GM23248 (cell line): Measurements from ENCODE around the gene WNT10A. TPM values are rescaled to one million over a fixed set of nuclear protein-coding genes. Genes with fewer than 3 reads are reported as not detected.

ENCODE experiments used
- DNase-seq: peaks from one replicate; pipeline ENCODE4 v3.0.0-alpha.2; 2015
- H2AFZ ChIP-seq: fragments of 200-600 bp; sonication (generic); 2 replicates; pipeline ENCODE4 v1.6.1; 2016; ENCODE audit warnings: antibody characterized with exemption
- H3F3A ChIP-seq: fragments of 200-600 bp; sonication (generic); 2 replicates; pipeline ENCODE4 v1.6.1; 2016; ENCODE audit warnings: mild to moderate bottlenecking, antibody characterized with exemption, mixed run types; ENCODE audit not compliant: insufficient read depth
- H3K27ac ChIP-seq: fragments of 200-600 bp; sonication (generic); 2 replicates; pipeline ENCODE4 v1.5.1; 2016; ENCODE audit warnings: mild to moderate bottlenecking
- H3K27me3 ChIP-seq: fragments of 200-600 bp; sonication (generic); replicated peaks from 2 replicates; pipeline ENCODE4 v1.6.1; 2016; ENCODE audit warnings: mild to moderate bottlenecking; ENCODE audit not compliant: insufficient read depth
- H3K36me3 ChIP-seq: fragments of 200-600 bp; sonication (generic); 2 replicates; pipeline ENCODE4 v1.6.1; 2016; ENCODE audit warnings: low read depth, mild to moderate bottlenecking
- H3K4me1 ChIP-seq: fragments of 200-600 bp; sonication (generic); 2 replicates; pipeline ENCODE4 v1.6.1; 2016; ENCODE audit warnings: mild to moderate bottlenecking; ENCODE audit not compliant: insufficient read depth
- H3K4me2 ChIP-seq: fragments of 200-600 bp; sonication (generic); one replicate; pipeline ENCODE4 v1.6.1; 2016; ENCODE audit warnings: mild to moderate bottlenecking; ENCODE audit not compliant: unreplicated experiment
- H3K4me3 ChIP-seq: fragments of 200-600 bp; sonication (generic); 2 replicates; pipeline ENCODE4 v1.5.1; 2016; ENCODE audit warnings: mild to moderate bottlenecking
- H3K79me2 ChIP-seq: fragments of 200-600 bp; sonication (generic); 2 replicates; pipeline ENCODE4 v1.6.1; 2016; ENCODE audit warnings: mild to moderate bottlenecking; ENCODE audit not compliant: insufficient read depth
- H3K9ac ChIP-seq: fragments of 200-600 bp; sonication (generic); 2 replicates; pipeline ENCODE4 v1.6.1; 2016; ENCODE audit warnings: mild to moderate bottlenecking
- H3K9me2 ChIP-seq: fragments of 200-600 bp; sonication (generic); 2 replicates; pipeline ENCODE4 v1.6.1; 2016; ENCODE audit warnings: mixed run types, mild to moderate bottlenecking, moderate library complexity; ENCODE audit not compliant: insufficient read depth
- H3K9me3 ChIP-seq: fragments of 200-600 bp; sonication (generic); one replicate; pipeline ENCODE4 v1.6.1; 2017; ENCODE audit warnings: low read depth
- H4K20me1 ChIP-seq: fragments of 200-600 bp; sonication (generic); 2 replicates; pipeline ENCODE4 v1.6.0; 2016; ENCODE audit not compliant: insufficient read depth
- EZH2 ChIP-seq: fragments of 200-600 bp; sonication (generic); IDR thresholded peaks from 2 replicates; pipeline ENCODE4 v1.6.1; 2018; ENCODE audit warnings: antibody characterized with exemption, mild to moderate bottlenecking; ENCODE audit not compliant: insufficient read depth, poor library complexity, severe bottlenecking
- EZH2phosphoT487 ChIP-seq: fragments of 200-600 bp; sonication (generic); IDR thresholded peaks from 2 replicates; pipeline ENCODE4 v1.6.1; 2018; ENCODE audit warnings: antibody characterized with exemption, moderate library complexity, mild to moderate bottlenecking, low read depth; ENCODE audit not compliant: insufficient read depth
- WGBS, 2 experiments: methylation state at CpG; one replicate each; pipeline ENCODE4 v1.1.6; 2015 to 2017; ENCODE audit warnings: low lambda C conversion rate in 2 of 2, low coverage in 1 of 2; ENCODE audit errors: missing lambda C conversion rate in 2 of 2; 5-methylcytosine and 5-hydroxymethylcytosine counted together
- in situ Hi-C: fragments of 300-500 bp; cut with MboI; formaldehyde crosslinking; loops from 2 replicates; pipeline ENCODE4 v1.15.0; 2020
- polyA plus RNA-seq: library from polyadenylated mRNA; unstranded; fragments of >200 nt; fragmentation: Nextera tagmentation; extraction: Ambion mirVana; gene quantifications from 2 replicates; pipeline ENCODE4 v1.2.1, GENCODE V29; 2016
- total RNA-seq: library from RNA; depleted of rRNA; stranded (reverse); fragments of >200 nt; shearing (Covaris generic); gene quantifications from 2 replicates; pipeline ENCODE4 v1.2.3, GENCODE V29; 2014

Gene WNT10A
- total and polyA plus RNA-seq, 2 experiments from 2014 or later: not detected

- 0 out of 2 replicates have a peak, but pooled peaks cover 5% of the 10 kb centered on the region for H3F3A ChIP-seq
- DNase-seq: no peak
- no peak overlapping the region for H2AFZ ChIP-seq
- no peak overlapping the region for H3K9ac ChIP-seq
- TF ChIP-seq EZH2phosphoT487 (no peak), EZH2 (no peak)
- H3K27ac ChIP-seq: no peak overlapping the region
- no peaks in the 10 kb centered on the region for H3K9me2 ChIP-seq
- H3K4me1 ChIP-seq: peaks cover 4% of the 10 kb centered on the region
- no peak overlapping the region for H3K4me2 ChIP-seq
- H3K36me3 ChIP-seq: no peaks in the 10 kb centered on the region
- H3K79me2 ChIP-seq: no peaks in the 10 kb centered on the region
- no peaks in the 10 kb centered on the region for H4K20me1 ChIP-seq
- peaks cover 9% of the 10 kb centered on the region; the same call in 1 of the 2 replicates for H3K27me3 ChIP-seq
- H3K9me3 ChIP-seq: no peaks in the 10 kb centered on the region
- H3K4me3 ChIP-seq: no peak overlapping the region
- WGBS, 2 experiments: 30 to 52% methylated on average over 7 to 12 of the region's 12 CpGs
- in situ Hi-C loops: no loop called here
Observed at GRCh38 chr2:218885981-218886947, 5.6 kb downstream of the WNT10A start.

- Histone ChIP-seq H3K9me2 (no peaks in the 10 kb centered on the region), H3K27me3 (peaks cover 7% of the 10 kb centered on the region; the same call in 1 of the 2 replicates), H3F3A (0 out of 2 replicates have a peak, but pooled peaks cover 5% of the 10 kb centered on the region), H3K36me3 (no peaks in the 10 kb centered on the region), H3K4me2 (no peak overlapping the region), H3K4me3 (no peak overlapping the region), H3K9me3 (no peaks in the 10 kb centered on the region), H3K27ac (no peak overlapping the region), H2AFZ (no peak overlapping the region), H3K4me1 (peaks cover 4% of the 10 kb centered on the region), H4K20me1 (no peaks in the 10 kb centered on the region), H3K9ac (no peak overlapping the region), H3K79me2 (no peaks in the 10 kb centered on the region)
- no peak for DNase-seq
- 90 to 94% methylated on average over 3 of the region's 3 CpGs for WGBS, 2 experiments
- in situ Hi-C loops: no loop called here
- no peak for TF ChIP-seq EZH2phosphoT487
- no peak for TF ChIP-seq EZH2
Observed at GRCh38 chr2:218887079-218887478, 6.4 kb downstream of the WNT10A start.

DNA sequence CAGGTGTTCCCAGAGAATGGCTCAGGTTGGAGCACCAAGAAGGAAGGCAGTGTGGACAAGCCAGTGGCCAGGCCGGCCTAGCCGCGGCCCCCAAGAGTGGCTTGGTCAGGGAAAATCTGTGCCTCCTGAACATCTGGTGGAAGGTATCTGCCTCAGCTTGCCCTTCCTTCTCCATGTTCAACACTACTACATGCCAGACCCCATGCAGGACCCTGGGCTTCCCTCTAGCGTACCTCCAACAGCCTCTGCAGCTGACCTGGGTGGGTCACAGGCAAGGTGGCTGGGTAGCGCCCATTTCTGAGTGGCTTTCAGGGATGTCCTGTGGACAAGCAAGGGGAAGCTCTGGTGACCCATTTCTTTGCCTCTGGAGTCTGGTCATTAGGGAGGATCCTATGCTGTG lies 7.7 kb downstream of the WNT10A start:
- H3K4me2 ChIP-seq: no peak overlapping the region
- TF ChIP-seq EZH2 (no peak), EZH2phosphoT487 (no peak)
- H3K79me2 ChIP-seq: no peaks in the 10 kb centered on the region
- 86 to 87% methylated on average over 5 of the region's 5 CpGs for WGBS, 2 experiments
- H4K20me1 ChIP-seq: no peaks in the 10 kb centered on the region
- H3K4me3 ChIP-seq: no peak overlapping the region
- H3K9ac ChIP-seq: no peak overlapping the region
- in situ Hi-C loops: no loop called here
- no peaks in the 10 kb centered on the region for H3K36me3 ChIP-seq
- H3F3A ChIP-seq: no peaks in the 10 kb centered on the region
- H3K9me3 ChIP-seq: no peaks in the 10 kb centered on the region
- DNase-seq: no peak
- H3K9me2 ChIP-seq: no peaks in the 10 kb centered on the region
- H3K27ac ChIP-seq: no peak overlapping the region
- no peaks in the 10 kb centered on the region for H3K4me1 ChIP-seq
- H2AFZ ChIP-seq: no peak overlapping the region
- peaks cover 7% of the 10 kb centered on the region; the same call in 1 of the 2 replicates for H3K27me3 ChIP-seq

DNA sequence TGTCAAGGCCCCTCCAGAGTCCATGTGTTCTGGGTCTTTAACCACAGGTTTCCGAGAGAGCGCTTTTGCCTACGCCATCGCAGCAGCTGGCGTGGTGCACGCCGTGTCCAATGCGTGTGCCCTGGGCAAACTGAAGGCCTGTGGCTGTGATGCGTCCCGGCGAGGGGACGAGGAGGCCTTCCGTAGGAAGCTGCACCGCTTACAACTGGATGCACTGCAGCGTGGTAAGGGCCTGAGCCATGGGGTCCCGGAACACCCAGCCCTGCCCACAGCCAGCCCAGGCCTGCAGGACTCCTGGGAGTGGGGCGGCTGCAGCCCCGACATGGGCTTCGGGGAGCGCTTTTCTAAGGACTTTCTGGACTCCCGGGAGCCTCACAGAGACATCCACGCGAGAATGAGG lies 9.3 kb downstream of the WNT10A start:
- Histone ChIP-seq H3K4me2 (no peak overlapping the region), H3K79me2 (no peaks in the 10 kb centered on the region), H3K9me3 (no peaks in the 10 kb centered on the region), H3K27me3 (peaks cover 21% of the 10 kb centered on the region), H3K4me3 (no peak overlapping the region), H3K9ac (no peak overlapping the region), H3K27ac (no peak overlapping the region), H3K36me3 (no peaks in the 10 kb centered on the region), H2AFZ (no peak overlapping the region), H3K9me2 (no peaks in the 10 kb centered on the region), H4K20me1 (no peaks in the 10 kb centered on the region), H3K4me1 (no peaks in the 10 kb centered on the region), H3F3A (no peaks in the 10 kb centered on the region)
- 91 to 93% methylated on average over 23 of the region's 23 CpGs for WGBS, 2 experiments
- no peak for DNase-seq
- TF ChIP-seq EZH2: no peak
- no peak for TF ChIP-seq EZH2phosphoT487
- in situ Hi-C loops: no loop called here
